ENCODE data around the gene C22orf31. TPM values are rescaled to one million over a fixed set of nuclear protein-coding genes. Genes with fewer than 3 reads are reported as not detected.
"Not testable (repeated sequence)": the region's sequence is repeated elsewhere in the genome, so short reads cannot be mapped to it uniquely, and the experiment has no call there.

Gene C22orf31
- total and polyA plus RNA-seq, 2 donors (not counting 3 experiments of a cell fraction or from before 2014, with no cell fraction given), result not detected

- H3K4me2 ChIP-seq (ENCODE audit: insufficient read depth, low read length); CTCF ChIA-PET; BruUV-seq (replicated peaks); intact Hi-C loops (cut with micrococcal nuclease); H4K20me1 ChIP-seq (replicated peaks; ENCODE audit: control insufficient read depth, extremely low read depth, insufficient read depth, low read length); POLR2A ChIA-PET; H2AFZ ChIP-seq (ENCODE audit: low read depth, low read length); H3K4me1 ChIP-seq (ENCODE audit: control insufficient read depth, extremely low read depth, insufficient read depth, low read length); H3K9ac ChIP-seq (replicated peaks; ENCODE audit: extremely low read depth, insufficient read depth, low read length); dilution Hi-C loops (cut with MboI; ENCODE audit: extremely low pct_ligation_motif_present, low sequenced_read_pairs); H3K9me1 ChIP-seq (replicated peaks; ENCODE audit: control insufficient read depth, extremely low read depth, insufficient read depth, low read length); H3K27me3 ChIP-seq (ENCODE audit: control insufficient read depth in 2 of 2, insufficient read depth in 2 of 2, low read length in 2 of 2); FAIRE-seq; H3K79me2 ChIP-seq (ENCODE audit: control insufficient read depth, insufficient read depth, low read length); H3K27ac ChIP-seq (ENCODE audit: insufficient read depth, low read depth, low read length); DNase-seq (ENCODE audit: low read depth, low spot score); H3K4me3 ChIP-seq (replicated peaks in 1 of 3; ENCODE audit: insufficient read depth in 1 of 3, low read depth in 1 of 3, low read length in 3 of 3); H3K9me3 ChIP-seq (replicated peaks; ENCODE audit: control insufficient read depth, insufficient read depth, low read length); H3K36me3 ChIP-seq (ENCODE audit: control insufficient read depth in 2 of 2, extremely low read depth in 1 of 2, insufficient read depth in 2 of 2, low read length in 2 of 2): not testable (repeated sequence)
Measured at GRCh38 chr22:29083576-29083932, 21.9 kb upstream of the C22orf31 start.

GRCh38 chr22:29082826-29083545 is 21.4 kb upstream of the C22orf31 start:
- Histone ChIP-seq H4K20me1 (replicated peaks; ENCODE audit: control insufficient read depth, extremely low read depth, insufficient read depth, low read length) (no peaks in the 10 kb centered on the region), H3K79me2 (ENCODE audit: control insufficient read depth, insufficient read depth, low read length) (no peaks in the 10 kb centered on the region), H2AFZ (ENCODE audit: low read depth, low read length) (no peak overlapping the region), H3K9ac (replicated peaks; ENCODE audit: extremely low read depth, insufficient read depth, low read length) (no peak overlapping the region), H3K9me1 (replicated peaks; ENCODE audit: control insufficient read depth, extremely low read depth, insufficient read depth, low read length) (no peaks in the 10 kb centered on the region), H3K36me3 (ENCODE audit: control insufficient read depth in 2 of 2, extremely low read depth in 1 of 2, insufficient read depth in 2 of 2, low read length in 2 of 2) (no peaks in the 10 kb centered on the region), H3K4me2 (ENCODE audit: insufficient read depth, low read length) (no peak overlapping the region), H3K27me3 (ENCODE audit: control insufficient read depth in 2 of 2, insufficient read depth in 2 of 2, low read length in 2 of 2) (peaks cover 2 to 4% of the 10 kb centered on the region in 2 experiments), H3K4me1 (ENCODE audit: control insufficient read depth, extremely low read depth, insufficient read depth, low read length) (no peaks in the 10 kb centered on the region), H3K4me3 (replicated peaks in 1 of 3; ENCODE audit: insufficient read depth in 1 of 3, low read depth in 1 of 3, low read length in 3 of 3) (no peak overlapping the region), H3K27ac (ENCODE audit: insufficient read depth, low read depth, low read length) (no peak overlapping the region), H3K9me3 (replicated peaks; ENCODE audit: control insufficient read depth, insufficient read depth, low read length) (no peaks in the 10 kb centered on the region)
- POLR2A ChIA-PET, result no interaction called here
- no TSS peak for BruUV-seq (replicated peaks)
- dilution Hi-C loops (cut with MboI; ENCODE audit: extremely low pct_ligation_motif_present, low sequenced_read_pairs) (no loop called here), intact Hi-C loops (cut with micrococcal nuclease) (no loop called here)
- TF ChIP-seq GATA2 (IDR thresholded peaks at IDR 0.05; ENCODE audit: insufficient read depth, insufficient read length, low read depth, low read length) (no peak), POLR2AphosphoS5 (IDR thresholded peaks at IDR 0.05; ENCODE audit: insufficient read depth, low read depth, low read length) (no peak), FOS (IDR thresholded peaks at IDR 0.05; ENCODE audit: borderline replicate concordance, insufficient read depth, low read length) (no peak), JUN (IDR thresholded peaks at IDR 0.05; ENCODE audit: borderline replicate concordance, insufficient read depth, insufficient read length, low read depth) (no peak), POLR2A (IDR thresholded peaks at IDR 0.05; ENCODE audit: low read depth, low read length) (no peak), MYC (IDR thresholded peaks at IDR 0.05; ENCODE audit: low read depth, low read length) (no peak), EZH2 (IDR thresholded peaks at IDR 0.05; ENCODE audit: borderline replicate concordance, low read depth, low read length, severe bottlenecking) (no peak), MAX (IDR thresholded peaks at IDR 0.05; ENCODE audit: insufficient read depth, insufficient read length) (no peak), CTCF (IDR thresholded peaks at IDR 0.05; ENCODE audit: extremely low read depth in 1 of 2, insufficient read depth in 1 of 2, low read depth in 1 of 2, low read length in 2 of 2) (no peak)
- CTCF ChIA-PET, result interaction anchor here (1.4 kb wide), 1 partner anchor 10 kb away, joined by 6 read pairs; the partner anchor contains the start of gene KREMEN1
- no peak for DNase-seq (ENCODE audit: low read depth, low spot score)
- FAIRE-seq, result no peak
